ENCODE data around the gene HHEX. TPM values are rescaled to one million over a fixed set of nuclear protein-coding genes. Genes with fewer than 3 reads are reported as not detected.

Gene HHEX
- polyA plus RNA-seq, 1 donor from 2014 or later, result not detected

GRCh38 chr10:92695679-92696605 lies 6.2 kb downstream of the HHEX start:
- Histone ChIP-seq H3K27ac (ENCODE audit: low read length) (no peak overlapping the region), H3K27me3 (ENCODE audit: insufficient read depth, low read depth, low read length) (peaks cover 99% of the 10 kb centered on the region), H3K9me3 (ENCODE audit: low read length) (no peaks in the 10 kb centered on the region), H3K9me2 (ENCODE audit: insufficient read depth, low read length) (no peaks in the 10 kb centered on the region), H3K4me2 (ENCODE audit: low read length) (no peak overlapping the region), H3K79me2 (replicated peaks; ENCODE audit: insufficient read depth, low read length) (no peaks in the 10 kb centered on the region), H3K4me3 (ENCODE audit: low read length) (no peak overlapping the region), H2AFZ (ENCODE audit: low read depth, low read length) (no peak overlapping the region), H3K36me3 (ENCODE audit: insufficient read depth, low read length) (no peaks in the 10 kb centered on the region), H3K9ac (ENCODE audit: low read length) (no peak overlapping the region), H4K20me1 (ENCODE audit: insufficient read depth) (no peaks in the 10 kb centered on the region), H3F3A (ENCODE audit: insufficient read depth, low read length, poor library complexity, severe bottlenecking) (no peaks in the 10 kb centered on the region)
- TF ChIP-seq SMC3 (conservative IDR thresholded peaks at IDR 0.05; ENCODE audit: poor library complexity), result no peak
- TF ChIP-seq POLR2AphosphoS5 (IDR thresholded peaks at IDR 0.05), result no peak
- TF ChIP-seq RAD21 (conservative IDR thresholded peaks at IDR 0.05), result no peak

DNA sequence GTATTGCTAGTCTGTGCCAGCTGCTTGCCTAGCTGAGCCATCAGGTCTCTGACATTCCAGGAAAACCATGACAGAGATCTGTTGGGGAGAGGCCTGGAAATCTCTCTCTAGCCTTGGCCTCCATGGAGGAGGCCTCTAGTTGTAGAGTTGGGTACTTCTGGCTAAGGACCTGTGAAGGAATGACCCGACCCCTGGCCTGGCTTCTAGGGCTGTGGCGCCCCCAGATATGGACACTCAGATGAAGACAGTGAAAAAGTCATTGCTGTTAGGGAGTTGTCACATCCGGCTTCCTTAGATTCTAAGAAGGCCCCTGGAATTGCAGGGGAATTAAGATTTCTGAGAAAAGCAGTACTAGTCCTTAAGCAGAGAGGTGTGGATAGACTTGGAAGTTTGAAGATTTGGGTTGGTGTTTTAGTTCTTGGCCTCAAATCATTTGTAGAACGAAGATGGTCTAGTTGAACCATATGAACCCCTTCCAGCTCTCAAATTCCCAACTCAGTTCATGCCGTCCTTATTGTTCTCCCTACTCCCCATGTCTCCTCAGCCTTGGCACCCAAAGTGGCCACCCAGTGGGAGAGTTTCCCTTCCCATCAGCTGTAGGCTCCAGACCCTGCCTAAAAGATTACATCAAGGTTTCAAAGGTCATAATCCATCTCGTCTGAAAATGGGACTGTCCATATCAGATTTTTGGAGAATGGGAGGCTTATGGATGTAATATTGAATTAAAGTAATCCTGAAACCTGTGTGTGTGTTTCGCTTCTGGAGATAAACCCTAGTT lies 7.0 kb downstream of the HHEX start:
- Histone ChIP-seq H3K27me3 (ENCODE audit: insufficient read depth, low read depth, low read length) (peaks cover 98% of the 10 kb centered on the region), H3K79me2 (replicated peaks; ENCODE audit: insufficient read depth, low read length) (no peaks in the 10 kb centered on the region), H3K4me3 (ENCODE audit: low read length) (no peak overlapping the region), H2AFZ (ENCODE audit: low read depth, low read length) (no peak overlapping the region), H3K9me3 (ENCODE audit: low read length) (no peaks in the 10 kb centered on the region), H3K36me3 (ENCODE audit: insufficient read depth, low read length) (no peaks in the 10 kb centered on the region), H4K20me1 (ENCODE audit: insufficient read depth) (no peaks in the 10 kb centered on the region), H3K9ac (ENCODE audit: low read length) (no peak overlapping the region), H3K27ac (ENCODE audit: low read length) (no peak overlapping the region), H3K4me2 (ENCODE audit: low read length) (no peak overlapping the region), H3F3A (ENCODE audit: insufficient read depth, low read length, poor library complexity, severe bottlenecking) (no peaks in the 10 kb centered on the region), H3K9me2 (ENCODE audit: insufficient read depth, low read length) (no peaks in the 10 kb centered on the region)
- TF ChIP-seq TAF1 (IDR thresholded peaks at IDR 0.05; ENCODE audit: low read depth), result no peak
- no peak for TF ChIP-seq RAD21 (conservative IDR thresholded peaks at IDR 0.05)
- no peak for TF ChIP-seq CTCF (IDR thresholded peaks at IDR 0.05; ENCODE audit: poor library complexity, severe bottlenecking)
- TF ChIP-seq, protein P1, sequence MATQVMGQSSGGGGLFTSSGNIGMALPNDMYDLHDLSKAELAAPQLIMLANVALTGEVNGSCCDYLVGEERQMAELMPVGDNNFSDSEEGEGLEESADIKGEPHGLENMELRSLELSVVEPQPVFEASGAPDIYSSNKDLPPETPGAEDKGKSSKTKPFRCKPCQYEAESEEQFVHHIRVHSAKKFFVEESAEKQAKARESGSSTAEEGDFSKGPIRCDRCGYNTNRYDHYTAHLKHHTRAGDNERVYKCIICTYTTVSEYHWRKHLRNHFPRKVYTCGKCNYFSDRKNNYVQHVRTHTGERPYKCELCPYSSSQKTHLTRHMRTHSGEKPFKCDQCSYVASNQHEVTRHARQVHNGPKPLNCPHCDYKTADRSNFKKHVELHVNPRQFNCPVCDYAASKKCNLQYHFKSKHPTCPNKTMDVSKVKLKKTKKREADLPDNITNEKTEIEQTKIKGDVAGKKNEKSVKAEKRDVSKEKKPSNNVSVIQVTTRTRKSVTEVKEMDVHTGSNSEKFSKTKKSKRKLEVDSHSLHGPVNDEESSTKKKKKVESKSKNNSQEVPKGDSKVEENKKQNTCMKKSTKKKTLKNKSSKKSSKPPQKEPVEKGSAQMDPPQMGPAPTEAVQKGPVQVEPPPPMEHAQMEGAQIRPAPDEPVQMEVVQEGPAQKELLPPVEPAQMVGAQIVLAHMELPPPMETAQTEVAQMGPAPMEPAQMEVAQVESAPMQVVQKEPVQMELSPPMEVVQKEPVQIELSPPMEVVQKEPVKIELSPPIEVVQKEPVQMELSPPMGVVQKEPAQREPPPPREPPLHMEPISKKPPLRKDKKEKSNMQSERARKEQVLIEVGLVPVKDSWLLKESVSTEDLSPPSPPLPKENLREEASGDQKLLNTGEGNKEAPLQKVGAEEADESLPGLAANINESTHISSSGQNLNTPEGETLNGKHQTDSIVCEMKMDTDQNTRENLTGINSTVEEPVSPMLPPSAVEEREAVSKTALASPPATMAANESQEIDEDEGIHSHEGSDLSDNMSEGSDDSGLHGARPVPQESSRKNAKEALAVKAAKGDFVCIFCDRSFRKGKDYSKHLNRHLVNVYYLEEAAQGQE (IDR thresholded peaks at IDR 0.05; ENCODE audit: borderline replicate concordance), result no peak
- TF ChIP-seq SMC3 (conservative IDR thresholded peaks at IDR 0.05; ENCODE audit: poor library complexity), result no peak
- TF ChIP-seq EZH2 (IDR thresholded peaks at IDR 0.05; ENCODE audit: borderline replicate concordance, insufficient read depth, low read length, poor library complexity, severe bottlenecking), result no peak
- no peak for TF ChIP-seq EP300 (conservative IDR thresholded peaks at IDR 0.05; ENCODE audit: poor library complexity, severe bottlenecking)
- TF ChIP-seq POLR2AphosphoS5 (IDR thresholded peaks at IDR 0.05), result no peak
- TF ChIP-seq MXI1 (conservative IDR thresholded peaks at IDR 0.05; ENCODE audit: poor library complexity, severe bottlenecking), result no peak
